Measurements from ENCODE around the gene EVA1A. TPM values are rescaled to one million over a fixed set of nuclear protein-coding genes. Genes with fewer than 3 reads are reported as not detected.

The EVA1A gene
- total and polyA plus RNA-seq, 7 donors, result 0.51 to 2.5 (median 0.83) TPM

DNA sequence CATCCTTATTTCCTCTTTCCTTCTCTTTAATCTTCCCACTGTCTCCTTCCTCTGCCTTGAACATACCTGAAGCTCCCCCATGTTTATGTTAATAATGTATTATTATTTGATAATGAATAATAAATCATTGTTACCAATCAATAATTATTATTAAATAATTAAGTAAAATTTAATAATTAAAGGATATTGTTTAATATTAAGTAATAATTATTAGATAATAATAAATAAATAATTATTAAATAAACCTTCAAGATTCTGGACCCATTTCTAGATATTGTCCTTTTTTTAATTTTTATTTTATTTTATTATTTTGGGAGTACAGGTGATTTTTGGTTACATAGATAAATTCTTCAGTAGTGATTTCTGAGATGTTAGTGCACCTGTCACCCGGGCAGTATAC, 7.4 kb upstream of the EVA1A start:
- H3K4me3 ChIP-seq, result no peak overlapping the region
- ATAC-seq (no peak), DNase-seq (no peak)
- intact Hi-C loops (cut with DNase I), result no loop called here
- H3K36me3 ChIP-seq (ENCODE audit: insufficient read depth in 1 of 2, low read depth in 1 of 2), result no peaks in the 10 kb centered on the region
- H3K27me3 ChIP-seq (ENCODE audit: insufficient read depth in 3 of 3, low read length in 2 of 3), result peaks cover 0 to 4% (median 2%) of the 10 kb centered on the region in 3 donors
- 87 to 96% (median 95%) methylated on average over 1 of the region's 1 CpG for WGBS, 3 donors
- H3K27ac ChIP-seq, result no peak overlapping the region
- TF ChIP-seq, protein P1, sequence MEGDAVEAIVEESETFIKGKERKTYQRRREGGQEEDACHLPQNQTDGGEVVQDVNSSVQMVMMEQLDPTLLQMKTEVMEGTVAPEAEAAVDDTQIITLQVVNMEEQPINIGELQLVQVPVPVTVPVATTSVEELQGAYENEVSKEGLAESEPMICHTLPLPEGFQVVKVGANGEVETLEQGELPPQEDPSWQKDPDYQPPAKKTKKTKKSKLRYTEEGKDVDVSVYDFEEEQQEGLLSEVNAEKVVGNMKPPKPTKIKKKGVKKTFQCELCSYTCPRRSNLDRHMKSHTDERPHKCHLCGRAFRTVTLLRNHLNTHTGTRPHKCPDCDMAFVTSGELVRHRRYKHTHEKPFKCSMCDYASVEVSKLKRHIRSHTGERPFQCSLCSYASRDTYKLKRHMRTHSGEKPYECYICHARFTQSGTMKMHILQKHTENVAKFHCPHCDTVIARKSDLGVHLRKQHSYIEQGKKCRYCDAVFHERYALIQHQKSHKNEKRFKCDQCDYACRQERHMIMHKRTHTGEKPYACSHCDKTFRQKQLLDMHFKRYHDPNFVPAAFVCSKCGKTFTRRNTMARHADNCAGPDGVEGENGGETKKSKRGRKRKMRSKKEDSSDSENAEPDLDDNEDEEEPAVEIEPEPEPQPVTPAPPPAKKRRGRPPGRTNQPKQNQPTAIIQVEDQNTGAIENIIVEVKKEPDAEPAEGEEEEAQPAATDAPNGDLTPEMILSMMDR (IDR thresholded peaks at IDR 0.05), result no peak
- H3K9me3 ChIP-seq, result no peaks in the 10 kb centered on the region
- H3K4me1 ChIP-seq, result no peaks in the 10 kb centered on the region

DNA sequence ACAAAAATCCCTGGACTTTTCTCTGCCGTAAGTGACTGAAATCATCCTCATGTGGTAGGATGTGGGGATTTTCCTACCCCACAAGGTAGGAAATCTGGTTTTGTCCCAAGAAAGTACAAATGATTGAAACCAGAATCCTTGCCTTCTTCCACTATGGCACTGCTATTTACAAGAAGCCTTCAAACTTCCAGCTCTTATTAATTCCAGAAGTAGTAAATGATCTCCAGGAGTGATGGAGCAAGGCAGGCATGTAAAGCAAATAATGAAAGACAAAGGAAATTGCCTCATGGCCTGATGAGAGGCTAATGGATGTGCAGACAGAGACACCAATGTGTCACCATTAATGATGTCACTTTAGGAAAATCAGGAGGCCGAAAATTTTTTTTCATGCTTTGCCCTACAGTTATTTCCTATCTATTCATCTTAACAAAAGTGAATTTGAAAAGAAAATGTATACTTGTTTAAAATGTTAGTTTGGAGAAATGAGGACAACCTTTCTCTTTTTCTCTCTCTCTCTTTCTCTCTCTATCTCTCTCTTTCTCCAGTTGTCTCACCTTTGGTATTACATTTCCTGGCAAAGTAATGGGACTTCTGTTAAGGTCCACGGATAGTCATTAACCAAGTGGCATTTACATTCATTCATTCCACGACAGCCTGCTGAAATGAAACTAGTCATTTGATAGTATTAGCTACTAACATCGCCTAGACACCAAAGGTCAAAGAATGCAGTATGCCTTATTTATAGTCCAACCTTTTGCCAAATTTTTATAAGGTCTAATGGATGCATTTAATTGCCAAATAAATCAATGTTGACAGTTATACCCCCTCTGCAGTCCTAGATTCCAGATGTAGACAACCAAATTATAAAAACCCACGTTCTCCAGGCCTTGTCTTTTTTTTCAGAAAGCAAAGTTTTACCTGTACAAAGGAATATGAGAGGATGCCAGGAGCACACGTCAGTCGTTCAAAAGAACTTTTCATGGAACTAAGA, 5.0 kb upstream of the EVA1A start:
- 46 to 58% (median 49%) methylated on average over 8 of the region's 8 CpGs for WGBS, 3 donors
- Histone ChIP-seq H3K9me3 (no peaks in the 10 kb centered on the region), H3K4me1 (peaks cover 5% of the 10 kb centered on the region), H3K4me3 (no peak overlapping the region), H3K27me3 (ENCODE audit: insufficient read depth in 3 of 3, low read length in 2 of 3) (peaks cover 0 to 23% (median 0%) of the 10 kb centered on the region in 3 donors), H3K36me3 (ENCODE audit: insufficient read depth in 1 of 2, low read depth in 1 of 2) (no peaks in the 10 kb centered on the region), H3K27ac (no peak overlapping the region)
- ATAC-seq, result no peak
- TF ChIP-seq, protein P1 (IDR thresholded peaks at IDR 0.05), result no peak
- no peak for DNase-seq
- intact Hi-C loops (cut with DNase I), result no loop called here

DNA sequence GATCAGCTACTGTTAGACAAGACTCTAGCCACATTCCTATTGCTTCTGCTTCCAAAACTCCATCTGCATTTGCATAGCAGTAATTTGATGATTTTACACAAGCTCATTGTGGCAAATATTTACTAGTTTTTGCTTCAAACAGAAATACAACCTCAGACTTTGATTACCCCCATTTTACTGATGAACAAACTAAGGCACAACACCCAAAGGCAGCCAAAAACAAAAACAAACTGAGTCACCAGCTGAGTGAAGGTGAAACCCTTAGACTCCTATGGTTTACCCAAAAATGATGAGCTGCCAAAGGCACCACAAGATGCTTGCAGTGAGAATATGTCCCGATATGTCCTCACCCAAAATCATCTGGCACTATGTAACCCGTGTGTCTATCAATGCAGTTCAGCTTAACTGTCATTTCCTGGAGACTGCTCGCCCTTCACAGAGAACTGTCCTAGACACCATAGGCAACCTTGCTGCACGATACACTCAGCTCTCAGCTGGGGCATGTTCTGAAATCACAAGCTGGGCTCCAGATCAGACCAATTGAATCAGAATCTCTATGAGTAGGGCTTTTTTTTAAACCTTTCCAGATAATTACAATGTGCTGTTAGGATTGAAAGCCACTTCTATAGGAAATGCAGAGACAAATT, 4.1 kb upstream of the EVA1A start:
- Histone ChIP-seq H3K4me1 (peaks cover 5% of the 10 kb centered on the region), H3K36me3 (ENCODE audit: insufficient read depth in 1 of 2, low read depth in 1 of 2) (no peaks in the 10 kb centered on the region), H3K4me3 (no peak overlapping the region), H3K27me3 (ENCODE audit: insufficient read depth in 3 of 3, low read length in 2 of 3) (peaks cover 0 to 30% (median 0%) of the 10 kb centered on the region in 3 donors), H3K9me3 (no peaks in the 10 kb centered on the region), H3K27ac (no peak overlapping the region)
- intact Hi-C loops (cut with DNase I), result no loop called here
- 76 to 89% (median 89%) methylated on average over 4 of the region's 4 CpGs for WGBS, 3 donors
- DNase-seq, result no peak
- ATAC-seq, result no peak
- TF ChIP-seq, protein P1 (IDR thresholded peaks at IDR 0.05), result no peak

DNA sequence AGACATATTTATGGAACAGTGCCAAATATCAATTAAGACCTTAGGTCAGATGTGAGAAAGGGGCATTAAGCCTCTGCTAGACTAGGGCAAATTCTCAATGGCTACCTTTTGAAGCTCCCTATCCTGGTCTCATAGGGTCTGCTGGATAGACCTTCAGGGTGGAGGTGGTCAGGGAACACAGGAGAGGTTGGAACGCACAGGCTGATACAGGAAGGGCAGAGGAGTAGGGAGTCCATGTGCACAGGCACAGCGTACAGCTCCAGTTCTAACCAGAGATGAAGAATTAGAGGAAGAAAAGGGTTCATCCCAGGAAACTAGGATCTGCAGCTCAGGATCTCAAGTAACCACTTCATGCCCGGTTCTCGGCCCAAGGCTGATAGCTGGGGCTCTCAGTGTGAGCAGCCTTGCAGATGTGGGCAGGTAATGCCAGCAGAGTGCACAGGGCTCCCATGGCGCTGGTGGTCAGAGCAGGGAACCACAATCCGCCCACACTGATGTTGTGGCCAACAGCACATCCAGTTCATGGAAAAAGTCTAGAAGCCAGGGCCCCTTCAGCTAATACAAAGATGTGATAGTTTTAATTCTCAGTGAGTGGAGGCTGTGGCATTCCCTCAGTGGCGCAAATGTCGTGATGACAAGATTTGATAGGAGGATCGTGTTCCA, 3.4 kb upstream of the EVA1A start:
- H3K9me3 ChIP-seq, result no peaks in the 10 kb centered on the region
- ATAC-seq (no peak), DNase-seq (no peak)
- H3K27ac ChIP-seq, result no peak overlapping the region
- H3K4me3 ChIP-seq, result no peak overlapping the region
- intact Hi-C loops (cut with DNase I), result no loop called here
- peaks cover 5% of the 10 kb centered on the region for H3K4me1 ChIP-seq
- TF ChIP-seq, protein P1 (IDR thresholded peaks at IDR 0.05), result no peak
- H3K36me3 ChIP-seq (ENCODE audit: insufficient read depth in 1 of 2, low read depth in 1 of 2), result no peaks in the 10 kb centered on the region
- WGBS, 3 donors, result 92 to 93% (median 92%) methylated on average over 9 of the region's 9 CpGs
- peaks cover 0 to 31% (median 0%) of the 10 kb centered on the region in 3 donors for H3K27me3 ChIP-seq (ENCODE audit: insufficient read depth in 3 of 3, low read length in 2 of 3)

All from psoas muscle (tissue), 8 donors.